SKM-1 treated with dmso at 0.1 percent for 144 hours (cell line): ENCODE data around the gene METAP1D.
"Not testable (repeated sequence)": the region's sequence is repeated elsewhere in the genome, so short reads cannot be mapped to it uniquely, and the experiment has no call there.

Experiments used
- DNase-seq: peaks from one replicate; lab custom pipeline; 2025; ENCODE audit not compliant: unreplicated experiment; lab: John Stamatoyannopoulos, UW

METAP1D gene

GRCh38 chr2:171996021-171996420 lies 3.7 kb upstream of the METAP1D start:
- no peak for DNase-seq

GRCh38 chr2:171997031-171997430 lies 2.7 kb upstream of the METAP1D start:
- not testable (repeated sequence) for DNase-seq

GRCh38 chr2:171999161-171999560 lies 592 bp upstream of the METAP1D start:
- DNase-seq: no peak

GRCh38 chr2:172000696-172001361 lies 1.1 kb downstream of the METAP1D start:
- no peak for DNase-seq

GRCh38 chr2:172007372-172007771 lies 7.6 kb downstream of the METAP1D start:
- no peak for DNase-seq

- DNase-seq: no peak
Measured at GRCh38 chr2:172009823-172010222, 10.1 kb downstream of the METAP1D start.

- DNase-seq: no peak
Measured at GRCh38 chr2:172011812-172012575, 12.2 kb downstream of the METAP1D start.

- no peak for DNase-seq
Measured at GRCh38 chr2:172012677-172013391, 13.1 kb downstream of the METAP1D start.

- peak; percentile 67 for DNase-seq
Measured at GRCh38 chr2:172013396-172013795, 13.6 kb downstream of the METAP1D start.

GRCh38 chr2:172021074-172021931 lies 21.6 kb downstream of the METAP1D start:
- peak; percentile 15 for DNase-seq

GRCh38 chr2:172021955-172022354 lies 22.2 kb downstream of the METAP1D start:
- DNase-seq: no peak

- no peak for DNase-seq
Measured at GRCh38 chr2:172031536-172031935, 31.8 kb downstream of the METAP1D start.

GRCh38 chr2:172038121-172038520 lies 38.4 kb downstream of the METAP1D start:
- DNase-seq: no peak

- DNase-seq: no peak
Measured at GRCh38 chr2:172038604-172039003, 38.9 kb downstream of the METAP1D start.

- no peak for DNase-seq
Measured at GRCh38 chr2:172039011-172039704, 39.4 kb downstream of the METAP1D start.

GRCh38 chr2:172040311-172040710 lies 40.6 kb downstream of the METAP1D start:
- no peak for DNase-seq

GRCh38 chr2:172046080-172046678 lies 46.4 kb downstream of the METAP1D start:
- no peak for DNase-seq

GRCh38 chr2:172046866-172047565 lies 47.3 kb downstream of the METAP1D start:
- no peak for DNase-seq
